DOHH2 (cell line): ENCODE measurements around the gene NOTCH1.

Experiments used
- H3F3A ChIP-seq: fragments of 200-600 bp; sonication (generic), shearing (Covaris generic); 2 replicates; pipeline ENCODE4 v1.6.0; 2016; ENCODE audit warnings: antibody characterized with exemption, mild to moderate bottlenecking; ENCODE audit not compliant: control insufficient read depth, insufficient read depth
- H3K27ac ChIP-seq: fragments of 200-600 bp; sonication (generic); 2 replicates; pipeline ENCODE4 v1.5.1; 2014; ENCODE audit warnings: low read depth, mild to moderate bottlenecking, low read length, moderate library complexity
- H3K27me3 ChIP-seq: fragments of 200-600 bp; sonication (generic); 2 replicates; pipeline ENCODE4 v1.6.1; 2014; ENCODE audit warnings: mild to moderate bottlenecking, low read length, mixed read lengths; ENCODE audit not compliant: control insufficient read depth
- H3K36me3 ChIP-seq: fragments of 200-600 bp; sonication (generic); 2 replicates; pipeline ENCODE4 v1.6.1; 2014; ENCODE audit warnings: mild to moderate bottlenecking, low read length, moderate library complexity, mixed read lengths; ENCODE audit not compliant: control insufficient read depth
- H3K4me1 ChIP-seq: fragments of 200-600 bp; sonication (generic); 2 replicates; pipeline ENCODE4 v1.6.1; 2014; ENCODE audit warnings: mild to moderate bottlenecking, low read length, mixed read lengths; ENCODE audit not compliant: control insufficient read depth
- H3K4me2 ChIP-seq: fragments of 200-600 bp; sonication (generic); 2 replicates; pipeline ENCODE4 v1.6.0; 2014; ENCODE audit warnings: mild to moderate bottlenecking, low read length, moderate library complexity
- H3K4me3 ChIP-seq: fragments of 200-600 bp; sonication (generic); 2 replicates; pipeline ENCODE4 v1.5.1; 2014; ENCODE audit warnings: mild to moderate bottlenecking, low read length, mixed read lengths
- H3K79me2 ChIP-seq: fragments of 200-600 bp; sonication (generic); 2 replicates; pipeline ENCODE4 v1.6.1; 2014; ENCODE audit warnings: mild to moderate bottlenecking, low read length, mixed read lengths; ENCODE audit not compliant: control insufficient read depth
- H3K9me2 ChIP-seq: fragments of 200-600 bp; sonication (generic); replicated peaks from 2 replicates; pipeline ENCODE4 v1.6.1; 2014; ENCODE audit warnings: mild to moderate bottlenecking, low read length, mixed read lengths; ENCODE audit not compliant: control insufficient read depth
- H3K9me3 ChIP-seq: fragments of 200-600 bp; sonication (generic); 2 replicates; pipeline ENCODE4 v1.6.1; 2014; ENCODE audit warnings: antibody characterized with exemption, low read length, mixed read lengths; ENCODE audit not compliant: control insufficient read depth, insufficient read depth
- H4K20me1 ChIP-seq: fragments of 200-600 bp; sonication (generic); 2 replicates; pipeline ENCODE4 v1.6.0; 2014; ENCODE audit warnings: low read depth, mild to moderate bottlenecking, antibody characterized with exemption, low read length, moderate library complexity; ENCODE audit not compliant: control insufficient read depth, insufficient read depth
- EZH2phosphoT487 ChIP-seq: fragments of 200-600 bp; sonication (generic); IDR thresholded peaks from 2 replicates; pipeline ENCODE4 v1.6.1; 2017; ENCODE audit warnings: borderline replicate concordance, mild to moderate bottlenecking, antibody characterized with exemption, low read length, moderate library complexity, mixed read lengths
- TF ChIP-seq, protein P1 (sequence below): fragments of 200-600 bp; sonication (generic); IDR thresholded peaks from one replicate; pipeline ENCODE4 v1.5.1; 2014; ENCODE audit warnings: antibody characterized with exemption, mild to moderate bottlenecking, low read depth, low read length; ENCODE audit not compliant: poor library complexity, severe bottlenecking

The NOTCH1 gene

DNA sequence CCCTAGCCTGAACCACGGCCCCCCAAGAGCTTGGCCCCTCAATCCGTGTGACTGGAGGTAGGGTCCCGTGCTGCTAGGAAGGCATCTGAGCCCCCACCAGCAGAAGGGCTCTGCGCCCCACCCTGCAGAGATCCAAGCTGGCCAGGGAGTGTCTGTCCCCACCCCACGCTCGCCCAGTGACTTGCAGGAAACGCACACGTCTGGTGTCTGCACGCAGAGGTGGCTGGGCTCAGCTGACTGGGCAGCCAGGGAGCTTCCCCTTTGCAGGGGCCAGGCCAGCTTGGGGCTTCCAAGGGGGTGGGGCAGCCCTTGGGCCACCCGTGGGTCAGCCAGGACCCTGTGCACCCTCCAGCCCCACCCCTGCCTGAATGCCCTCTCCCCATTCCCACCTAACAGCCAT is 24.3 kb downstream of the NOTCH1 start:
- peaks cover 11% of the 10 kb centered on the region; the same call in 1 of the 2 replicates for H3K36me3 ChIP-seq
- no peak overlapping the region for H3K4me3 ChIP-seq
- no peak for TF ChIP-seq EZH2phosphoT487
- TF ChIP-seq, protein P1, sequence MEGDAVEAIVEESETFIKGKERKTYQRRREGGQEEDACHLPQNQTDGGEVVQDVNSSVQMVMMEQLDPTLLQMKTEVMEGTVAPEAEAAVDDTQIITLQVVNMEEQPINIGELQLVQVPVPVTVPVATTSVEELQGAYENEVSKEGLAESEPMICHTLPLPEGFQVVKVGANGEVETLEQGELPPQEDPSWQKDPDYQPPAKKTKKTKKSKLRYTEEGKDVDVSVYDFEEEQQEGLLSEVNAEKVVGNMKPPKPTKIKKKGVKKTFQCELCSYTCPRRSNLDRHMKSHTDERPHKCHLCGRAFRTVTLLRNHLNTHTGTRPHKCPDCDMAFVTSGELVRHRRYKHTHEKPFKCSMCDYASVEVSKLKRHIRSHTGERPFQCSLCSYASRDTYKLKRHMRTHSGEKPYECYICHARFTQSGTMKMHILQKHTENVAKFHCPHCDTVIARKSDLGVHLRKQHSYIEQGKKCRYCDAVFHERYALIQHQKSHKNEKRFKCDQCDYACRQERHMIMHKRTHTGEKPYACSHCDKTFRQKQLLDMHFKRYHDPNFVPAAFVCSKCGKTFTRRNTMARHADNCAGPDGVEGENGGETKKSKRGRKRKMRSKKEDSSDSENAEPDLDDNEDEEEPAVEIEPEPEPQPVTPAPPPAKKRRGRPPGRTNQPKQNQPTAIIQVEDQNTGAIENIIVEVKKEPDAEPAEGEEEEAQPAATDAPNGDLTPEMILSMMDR: no peak
- no peaks in the 10 kb centered on the region for H3K79me2 ChIP-seq
- H3F3A ChIP-seq: no peaks in the 10 kb centered on the region
- no peak overlapping the region for H3K27ac ChIP-seq
- H4K20me1 ChIP-seq: no peaks in the 10 kb centered on the region
- H3K4me2 ChIP-seq: no peak overlapping the region
- H3K4me1 ChIP-seq: no peaks in the 10 kb centered on the region
- no peaks in the 10 kb centered on the region for H3K27me3 ChIP-seq
- H3K9me2 ChIP-seq: no peaks in the 10 kb centered on the region
- H3K9me3 ChIP-seq: no peaks in the 10 kb centered on the region

DNA sequence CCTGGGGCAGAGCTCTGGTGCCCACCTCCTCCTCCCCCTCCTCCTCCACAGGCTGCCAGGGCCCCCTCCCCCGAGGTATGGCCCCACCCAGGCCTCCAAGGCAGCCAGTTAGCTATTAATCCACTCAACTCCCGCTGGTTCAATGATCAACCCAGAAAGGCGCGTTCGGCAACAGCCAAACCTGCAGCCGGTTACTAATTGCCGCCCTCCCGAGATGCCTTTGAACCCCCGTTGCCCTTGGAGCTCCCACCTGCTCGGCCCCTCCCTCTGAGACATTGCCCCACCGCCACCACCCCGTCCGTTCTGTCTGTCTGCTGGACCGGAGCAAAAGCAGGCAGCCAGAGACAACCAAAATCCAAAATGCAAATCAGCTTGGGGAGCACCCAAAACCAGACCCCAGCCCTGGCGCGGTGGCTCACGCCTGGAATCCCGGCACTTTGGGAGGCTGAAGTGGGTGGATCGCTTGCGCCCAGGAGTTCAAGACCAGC is 25.8 kb downstream of the NOTCH1 start:
- Histone ChIP-seq H3F3A (no peaks in the 10 kb centered on the region), H3K4me3 (no peak overlapping the region), H3K27me3 (no peaks in the 10 kb centered on the region), H3K27ac (no peak overlapping the region), H3K4me1 (no peaks in the 10 kb centered on the region), H4K20me1 (no peaks in the 10 kb centered on the region), H3K9me2 (no peaks in the 10 kb centered on the region), H3K9me3 (no peaks in the 10 kb centered on the region), H3K4me2 (no peak overlapping the region), H3K79me2 (no peaks in the 10 kb centered on the region), H3K36me3 (peaks cover 11% of the 10 kb centered on the region; the same call in 1 of the 2 replicates)
- TF ChIP-seq, protein P1: no peak
- no peak for TF ChIP-seq EZH2phosphoT487

DNA sequence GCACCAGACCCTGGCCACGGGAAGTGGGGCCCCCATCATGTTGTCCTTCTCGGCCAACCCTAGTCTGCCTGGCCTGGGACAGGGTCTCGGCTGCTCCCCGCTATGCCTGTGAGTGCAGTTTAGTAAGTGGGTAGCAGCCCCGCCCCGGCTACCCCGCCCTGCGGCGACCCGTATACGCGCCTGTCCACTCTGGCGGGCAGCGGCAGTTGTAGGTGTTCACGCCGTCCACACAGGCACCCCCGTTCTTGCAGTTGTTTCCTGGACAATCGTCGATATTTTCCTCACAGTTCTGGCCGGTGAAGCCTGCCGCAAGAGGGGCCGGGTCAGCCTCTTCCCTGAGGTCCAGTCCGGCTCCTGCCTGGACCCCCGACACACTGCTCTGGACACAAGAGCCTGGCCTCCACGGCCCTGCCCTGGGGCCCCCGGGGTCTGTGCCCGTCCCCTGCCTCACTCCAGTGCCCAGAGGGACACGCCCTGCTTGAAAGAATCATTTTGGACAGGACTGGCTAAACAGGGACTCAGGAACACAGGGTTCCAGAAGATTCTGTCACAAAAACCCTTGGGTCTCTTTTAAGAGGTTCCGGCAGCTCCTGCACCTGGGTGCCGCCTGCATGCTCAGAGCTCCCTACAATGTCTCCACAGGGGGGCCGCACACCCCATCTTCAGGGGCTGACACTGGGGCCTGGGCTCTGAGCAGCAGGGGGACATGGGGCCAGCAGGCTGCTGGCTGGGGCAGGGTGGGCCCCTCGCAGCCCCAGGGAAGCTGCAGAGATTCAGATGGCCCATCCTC is 26.4 kb downstream of the NOTCH1 start:
- H3F3A ChIP-seq: no peaks in the 10 kb centered on the region
- H3K27ac ChIP-seq: no peak overlapping the region
- no peaks in the 10 kb centered on the region for H3K9me3 ChIP-seq
- no peaks in the 10 kb centered on the region for H3K79me2 ChIP-seq
- no peak overlapping the region for H3K4me2 ChIP-seq
- no peaks in the 10 kb centered on the region for H3K4me1 ChIP-seq
- TF ChIP-seq EZH2phosphoT487: no peak
- TF ChIP-seq, protein P1: no peak
- H3K4me3 ChIP-seq: no peak overlapping the region
- H3K27me3 ChIP-seq: no peaks in the 10 kb centered on the region
- H3K9me2 ChIP-seq: no peaks in the 10 kb centered on the region
- peaks cover 17% of the 10 kb centered on the region; the same call in 1 of the 2 replicates for H3K36me3 ChIP-seq
- no peaks in the 10 kb centered on the region for H4K20me1 ChIP-seq
